ENCODE results near the gene ATAD5.
"Not testable (repeated sequence)": the region's sequence is repeated elsewhere in the genome, so short reads cannot be mapped to it uniquely, and the experiment has no call there.

ATAD5 gene

GRCh38 chr17:30821871-30822723, 9.7 kb upstream of the ATAD5 start:
- in situ Hi-C loops (cut with MboI; ENCODE audit: low sequenced_read_pairs), result no loop called here

- in situ Hi-C loops (cut with MboI; ENCODE audit: low sequenced_read_pairs), result not testable (repeated sequence)
These were observed 8.8 kb upstream of the ATAD5 start for GRCh38 chr17:30822919-30823318.

- in situ Hi-C loops (cut with MboI; ENCODE audit: low sequenced_read_pairs), result no loop called here
These were observed 8.3 kb upstream of the ATAD5 start for GRCh38 chr17:30823421-30823820.

GRCh38 chr17:30824002-30824355, 7.8 kb upstream of the ATAD5 start:
- in situ Hi-C loops (cut with MboI; ENCODE audit: low sequenced_read_pairs), result no loop called here

GRCh38 chr17:30824356-30825145, 7.2 kb upstream of the ATAD5 start, which contains the start of gene CRLF3:
TSS of gene CRLF3 (minus strand) at chr17:30824692. CDS start at chr17:30824651, 41 bp downstream.
- in situ Hi-C loops (cut with MboI; ENCODE audit: low sequenced_read_pairs), result no loop called here

- in situ Hi-C loops (cut with MboI; ENCODE audit: low sequenced_read_pairs), result no loop called here
These were observed 4.7 kb upstream of the ATAD5 start for GRCh38 chr17:30827082-30827481.

- in situ Hi-C loops (cut with MboI; ENCODE audit: low sequenced_read_pairs), result no loop called here
These were observed 2.7 kb upstream of the ATAD5 start for GRCh38 chr17:30829022-30829421.

- in situ Hi-C loops (cut with MboI; ENCODE audit: low sequenced_read_pairs), result no loop called here
These were observed 509 bp upstream of the ATAD5 start for GRCh38 chr17:30831257-30831656.

- in situ Hi-C loops (cut with MboI; ENCODE audit: low sequenced_read_pairs), result no loop called here
These were observed 815 bp downstream of the ATAD5 start for GRCh38 chr17:30832438-30833124.

- in situ Hi-C loops (cut with MboI; ENCODE audit: low sequenced_read_pairs), result no loop called here
These were observed 6.5 kb downstream of the ATAD5 start for GRCh38 chr17:30838202-30838807.

GRCh38 chr17:30840771-30841170, 9.0 kb downstream of the ATAD5 start:
- in situ Hi-C loops (cut with MboI; ENCODE audit: low sequenced_read_pairs), result no loop called here

GRCh38 chr17:30848021-30848420, 16.3 kb downstream of the ATAD5 start:
- in situ Hi-C loops (cut with MboI; ENCODE audit: low sequenced_read_pairs), result no loop called here

GRCh38 chr17:30854146-30854545, 22.4 kb downstream of the ATAD5 start:
- in situ Hi-C loops (cut with MboI; ENCODE audit: low sequenced_read_pairs), result no loop called here

- in situ Hi-C loops (cut with MboI; ENCODE audit: low sequenced_read_pairs), result no loop called here
These were observed 26.9 kb downstream of the ATAD5 start for GRCh38 chr17:30858556-30859250.

- in situ Hi-C loops (cut with MboI; ENCODE audit: low sequenced_read_pairs), result no loop called here
These were observed 32.9 kb downstream of the ATAD5 start for GRCh38 chr17:30864636-30865035.

GRCh38 chr17:30869005-30869404, 37.2 kb downstream of the ATAD5 start:
- in situ Hi-C loops (cut with MboI; ENCODE audit: low sequenced_read_pairs), result no loop called here

- in situ Hi-C loops (cut with MboI; ENCODE audit: low sequenced_read_pairs), result no loop called here
These were observed 54.4 kb downstream of the ATAD5 start for GRCh38 chr17:30886187-30886586.

GRCh38 chr17:30894236-30894635, 62.5 kb downstream of the ATAD5 start:
- in situ Hi-C loops (cut with MboI; ENCODE audit: low sequenced_read_pairs), result no loop called here

GRCh38 chr17:30897311-30897710, 65.5 kb downstream of the ATAD5 start:
- in situ Hi-C loops (cut with MboI; ENCODE audit: low sequenced_read_pairs), result no loop called here

GRCh38 chr17:30905742-30906100, 74.0 kb downstream of the ATAD5 start:
- in situ Hi-C loops (cut with MboI; ENCODE audit: low sequenced_read_pairs), result no loop called here

Measured in HL-60/S4 treated with phorbol 12-myristate 13-acetate at 8.2 ng/mL for 4 days and 3 days (cell line).